ENCODE results near the gene IL34. TPM values are rescaled to one million over a fixed set of nuclear protein-coding genes. Genes with fewer than 3 reads are reported as not detected.

Gene IL34
- total and polyA plus RNA-seq, 2 of the 8 experiments (the other 6 are each of a cell fraction or from before 2014, with no cell fraction given) = 4.6 to 5.6 TPM

GRCh38 chr16:70658921-70659320, 12.6 kb downstream of the IL34 start:
- FAIRE-seq (no peak), DNase-seq (ENCODE audit: low read depth in 1 of 2, low spot score in 2 of 2) (no peak)
- H3K14ac ChIP-seq (ENCODE audit: insufficient read length) = no peak overlapping the region
- TF ChIP-seq SIX5 (IDR thresholded peaks at IDR 0.05; ENCODE audit: low read depth, low read length) (no peak), GTF2F1 (IDR thresholded peaks at IDR 0.05; ENCODE audit: borderline replicate concordance, low read depth, low read length) (no peak), NANOG (IDR thresholded peaks at IDR 0.05; ENCODE audit: insufficient read depth, low read depth, low read length, poor library complexity, severe bottlenecking) (no peak), CTBP2 (IDR thresholded peaks at IDR 0.05; ENCODE audit: borderline replicate concordance, insufficient read depth, insufficient read length, low read length) (no peak), JUND (IDR thresholded peaks at IDR 0.05; ENCODE audit: low read length) (no peak), USF2 (IDR thresholded peaks at IDR 0.05; ENCODE audit: low read length) (no peak), POLR2A (IDR thresholded peaks at IDR 0.05; ENCODE audit: control extremely low read depth in 1 of 2, low read depth in 2 of 2, low read length in 2 of 2) (no peak), ZNF274 (IDR thresholded peaks at IDR 0.05; ENCODE audit: borderline replicate concordance, extremely low read depth, low read length) (no peak)
- no peak overlapping the region for H3K9ac ChIP-seq (replicated peaks in 1 of 4; ENCODE audit: extremely low read depth in 1 of 4, low read depth in 3 of 4, low read length in 3 of 4)
- ChIA-PET CTCF (ENCODE audit: partially characterized antibody) (interaction anchor here (0.9 to 4.4 kb wide), 5 partner anchors 47 to 327 kb away, joined by 3 to 36 read pairs (median 5); no protein-coding TSS in a partner anchor), POLR2A (ENCODE audit: partially characterized antibody) (interaction anchor here (0.9 to 3.2 kb wide), 4 partner anchors 20 to 279 kb away, joined by 3 to 9 read pairs (median 5); no protein-coding TSS in a partner anchor)
- no peak overlapping the region for H4K5ac ChIP-seq (ENCODE audit: insufficient read length, low read depth, low read length)
- H3K4ac ChIP-seq (replicated peaks; ENCODE audit: insufficient read length, low read depth, low read length) = no peak overlapping the region
- no peak overlapping the region for H3K56ac ChIP-seq (replicated peaks; ENCODE audit: insufficient read length, low read depth, low read length)
- H2AFZ ChIP-seq (ENCODE audit: low read length) = no peak overlapping the region
- H3K9me3 ChIP-seq (ENCODE audit: insufficient read depth in 2 of 2, low read depth in 1 of 2, low read length in 1 of 2) = no peaks in the 10 kb centered on the region
- H4K91ac ChIP-seq (replicated peaks; ENCODE audit: insufficient read length, low read length) = no peak overlapping the region
- peak overlapping the region; percentile 24; the same call in 1 of the 2 replicates for H2AK5ac ChIP-seq (ENCODE audit: low read depth, low read length)
- no peaks in the 10 kb centered on the region; a peak in 2 of 7 replicates for H3K27me3 ChIP-seq (replicated peaks in 1 of 4; ENCODE audit: control insufficient read depth in 3 of 4, extremely low read depth in 1 of 4, insufficient read depth in 3 of 4, low read length in 3 of 4)
- H3K4me3 ChIP-seq (ENCODE audit: extremely low read depth in 1 of 4, insufficient read depth in 2 of 4, low read depth in 3 of 4, low read length in 4 of 4) = no peak overlapping the region
- WGBS, 2 experiments (ENCODE audit: extremely low coverage in 1 of 2, insufficient coverage in 1 of 2, insufficient read length in 1 of 2, insufficient replicate concordance in 2 of 2, low coverage in 1 of 2, low lambda C conversion rate in 2 of 2, missing lambda C conversion rate in 1 of 2) = 92% methylated on average over 5 of the region's 5 CpGs; no CpG with 5 or more reads in 1 of the 2 experiments
- no peak overlapping the region for H3K27ac ChIP-seq (ENCODE audit: low read depth, low read length)
- H2BK120ac ChIP-seq (replicated peaks; ENCODE audit: low read depth, low read length) = no peak overlapping the region
- H4K20me1 ChIP-seq (replicated peaks in 1 of 2; ENCODE audit: control insufficient read depth in 1 of 2, insufficient read depth in 2 of 2, low read length in 2 of 2) = peaks cover 0 to 2% of the 10 kb centered on the region in 2 experiments
- no peak overlapping the region for H4K8ac ChIP-seq (ENCODE audit: extremely low read depth, insufficient read depth, low read length)
- no peaks in the 10 kb centered on the region for H3K79me2 ChIP-seq (ENCODE audit: control insufficient read depth in 1 of 2, insufficient read depth in 2 of 2, low read length in 2 of 2)
- no peak overlapping the region for H2BK15ac ChIP-seq (ENCODE audit: low read length)
- no peak overlapping the region for H2BK5ac ChIP-seq (ENCODE audit: low read depth, low read length)
- H3K79me1 ChIP-seq (ENCODE audit: low read depth, low read length) = no peaks in the 10 kb centered on the region
- no peak overlapping the region for H2BK20ac ChIP-seq (ENCODE audit: low read length)
- no peak overlapping the region for H3K23ac ChIP-seq (ENCODE audit: insufficient read length)
- H3K18ac ChIP-seq (ENCODE audit: extremely low read depth, low read length) = no peak overlapping the region
- peaks cover 0 to 14% (median 7%) of the 10 kb centered on the region in 4 experiments; a peak in 6 of 7 replicates for H3K4me1 ChIP-seq (replicated peaks in 1 of 4; ENCODE audit: control insufficient read depth in 3 of 4, insufficient read depth in 4 of 4, low read length in 3 of 4)
- H3K4me2 ChIP-seq (ENCODE audit: insufficient read depth in 1 of 2, low read depth in 2 of 2, low read length in 2 of 2) = no peak overlapping the region
- no peak overlapping the region for H2BK12ac ChIP-seq (ENCODE audit: low read depth, low read length)
- H3K23me2 ChIP-seq (ENCODE audit: low read depth, low read length) = no peaks in the 10 kb centered on the region
- H3K36me3 ChIP-seq (ENCODE audit: control insufficient read depth in 2 of 4, insufficient read depth in 4 of 4, low read length in 3 of 4) = peaks cover 0 to 3% (median 0%) of the 10 kb centered on the region in 4 experiments; a peak in 4 of 8 replicates

All from H1 (cell line).